Astrocyte (in vitro differentiated cells and primary cell): ENCODE data around the gene DDX47. TPM values are rescaled to one million over a fixed set of nuclear protein-coding genes. Genes with fewer than 3 reads are reported as not detected.
"Not testable (repeated sequence)": the region's sequence is repeated elsewhere in the genome, so short reads cannot be mapped to it uniquely, and the experiment has no call there.

ENCODE experiments used
- DNase-seq: peaks from one replicate; pipeline ENCODE4 v3.0.0-alpha.2; 2010; ENCODE audit warnings: low read depth
- FAIRE-seq: peaks from 2 replicates; lab custom pipeline; 2011; peaks lifted over from hg19 to GRCh38; lab: Jason Lieb, UNC
- H2AFZ ChIP-seq: 2 replicates; pipeline ENCODE4 v1.6.0; 2012; ENCODE audit warnings: low read depth, low read length, inconsistent platforms
- H3K27ac ChIP-seq: 2 replicates; pipeline ENCODE4 v1.5.1; 2011; ENCODE audit warnings: low read depth, low read length, inconsistent platforms
- H3K27me3 ChIP-seq: 2 replicates; pipeline ENCODE4 v1.6.0; 2011; ENCODE audit warnings: low read length, inconsistent platforms; ENCODE audit not compliant: insufficient read depth
- H3K36me3 ChIP-seq: 2 replicates; pipeline ENCODE4 v1.5.1; 2011; ENCODE audit warnings: low read length, inconsistent platforms; ENCODE audit not compliant: insufficient read depth
- H3K4me1 ChIP-seq: 2 replicates; pipeline ENCODE4 v1.5.1; 2011; ENCODE audit warnings: low read length, inconsistent platforms; ENCODE audit not compliant: insufficient read depth
- H3K4me2 ChIP-seq: 2 replicates; pipeline ENCODE4 v1.6.0; 2012; ENCODE audit warnings: low read length, inconsistent platforms
- H3K4me3 ChIP-seq: 2 replicates; pipeline ENCODE4 v1.5.1; 2011; ENCODE audit warnings: low read depth, mild to moderate bottlenecking, low read length, inconsistent platforms; ENCODE audit not compliant: insufficient read depth
- H3K79me2 ChIP-seq: 2 replicates; pipeline ENCODE4 v1.6.0; 2012; ENCODE audit warnings: mild to moderate bottlenecking, low read length, inconsistent platforms; ENCODE audit not compliant: insufficient read depth
- H3K9ac ChIP-seq: 2 replicates; pipeline ENCODE4 v1.6.0; 2012; ENCODE audit warnings: mild to moderate bottlenecking, low read length, inconsistent platforms
- H3K9me3 ChIP-seq: 2 replicates; pipeline ENCODE4 v1.5.1; 2012; ENCODE audit warnings: low read depth, mild to moderate bottlenecking, low read length, inconsistent platforms; ENCODE audit not compliant: insufficient read depth
- H4K20me1 ChIP-seq: 2 replicates; pipeline ENCODE4 v1.6.0; 2012; ENCODE audit warnings: low read length, inconsistent platforms; ENCODE audit not compliant: insufficient read depth
- H3K27ac Mint-ChIP-seq: one replicate; pipeline ENCODE4 v1.8.0; 2021; ENCODE audit warnings: mild to moderate bottlenecking, mixed read lengths; ENCODE audit not compliant: unreplicated experiment
- H3K27me3 Mint-ChIP-seq: one replicate; pipeline ENCODE4 v1.8.0; 2021; ENCODE audit warnings: low read depth, mixed read lengths; ENCODE audit not compliant: unreplicated experiment
- H3K36me3 Mint-ChIP-seq: one replicate; pipeline ENCODE4 v1.8.0; 2021; ENCODE audit warnings: low read depth, mixed read lengths; ENCODE audit not compliant: unreplicated experiment
- H3K4me1 Mint-ChIP-seq: one replicate; pipeline ENCODE4 v1.8.0; 2021; ENCODE audit warnings: low read depth, mixed read lengths; ENCODE audit not compliant: unreplicated experiment
- H3K4me3 Mint-ChIP-seq: one replicate; pipeline ENCODE4 v1.8.0; 2021; ENCODE audit warnings: mild to moderate bottlenecking, moderate library complexity, mixed read lengths; ENCODE audit not compliant: unreplicated experiment
- H3K9me3 Mint-ChIP-seq: one replicate; pipeline ENCODE4 v1.8.0; 2021; ENCODE audit warnings: mild to moderate bottlenecking, mixed read lengths; ENCODE audit not compliant: unreplicated experiment
- EZH2 ChIP-seq: IDR thresholded peaks from 2 replicates; pipeline ENCODE4 v1.6.1; 2012; ENCODE audit warnings: mild to moderate bottlenecking, low read length, inconsistent platforms; ENCODE audit not compliant: insufficient read depth
- total RNA-seq: library from RNA; stranded (reverse); gene quantifications from 2 replicates; pipeline ENCODE4 v1.2.1, GENCODE V29; 2021
- TF ChIP-seq, protein P1 (sequence below): IDR thresholded peaks from 2 replicates; pipeline ENCODE4 v1.5.1; 2011; ENCODE audit warnings: low read depth, mild to moderate bottlenecking, inconsistent platforms, low read length, moderate library complexity; ENCODE audit not compliant: insufficient read depth

DDX47 gene
- total RNA-seq, 1 donor from 2014 or later: 62.1 TPM

DNA sequence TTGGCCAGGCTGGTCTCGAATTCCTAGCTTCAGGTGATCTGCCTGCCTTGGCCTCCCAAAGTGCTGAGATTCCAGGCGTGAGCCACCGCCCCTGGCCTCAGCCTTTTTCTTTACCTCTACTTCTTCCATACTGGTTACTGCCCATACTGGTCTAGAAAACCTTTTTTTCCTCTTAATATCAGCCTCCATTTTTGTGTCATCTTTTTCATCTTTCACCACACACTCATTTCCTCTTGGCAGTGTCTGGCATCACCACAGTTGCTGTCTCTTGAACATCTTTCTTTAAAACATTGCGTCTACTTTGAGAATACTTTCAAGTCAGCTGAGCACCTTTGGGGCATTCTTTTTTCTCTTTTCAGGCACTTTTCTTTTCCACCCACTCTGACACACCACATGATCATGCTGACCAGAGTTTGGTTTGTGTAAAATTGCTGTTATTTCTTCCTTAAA is 32.7 kb downstream of the DDX47 start:
- Mint-ChIP-seq H3K4me1 (peaks cover 1% of the 10 kb centered on the region), H3K36me3 (peaks cover 4% of the 10 kb centered on the region), H3K9me3 (peaks cover 4% of the 10 kb centered on the region), H3K4me3 (no peak overlapping the region), H3K27ac (peak overlapping the region; percentile 23), H3K27me3 (no peaks in the 10 kb centered on the region)
- DNase-seq (no peak), FAIRE-seq (no peak)
- H3K4me3 ChIP-seq: no peak overlapping the region
- H3K4me1 ChIP-seq: no peaks in the 10 kb centered on the region
- H3K27me3 ChIP-seq: no peaks in the 10 kb centered on the region
- H3K4me2 ChIP-seq: no peak overlapping the region
- H3K79me2 ChIP-seq: no peaks in the 10 kb centered on the region
- peaks cover 2% of the 10 kb centered on the region for H3K36me3 ChIP-seq
- no peaks in the 10 kb centered on the region for H4K20me1 ChIP-seq
- H3K9ac ChIP-seq: no peak overlapping the region
- no peak overlapping the region for H3K27ac ChIP-seq
- no peak overlapping the region for H2AFZ ChIP-seq
- H3K9me3 ChIP-seq: no peaks in the 10 kb centered on the region
- TF ChIP-seq, protein P1, sequence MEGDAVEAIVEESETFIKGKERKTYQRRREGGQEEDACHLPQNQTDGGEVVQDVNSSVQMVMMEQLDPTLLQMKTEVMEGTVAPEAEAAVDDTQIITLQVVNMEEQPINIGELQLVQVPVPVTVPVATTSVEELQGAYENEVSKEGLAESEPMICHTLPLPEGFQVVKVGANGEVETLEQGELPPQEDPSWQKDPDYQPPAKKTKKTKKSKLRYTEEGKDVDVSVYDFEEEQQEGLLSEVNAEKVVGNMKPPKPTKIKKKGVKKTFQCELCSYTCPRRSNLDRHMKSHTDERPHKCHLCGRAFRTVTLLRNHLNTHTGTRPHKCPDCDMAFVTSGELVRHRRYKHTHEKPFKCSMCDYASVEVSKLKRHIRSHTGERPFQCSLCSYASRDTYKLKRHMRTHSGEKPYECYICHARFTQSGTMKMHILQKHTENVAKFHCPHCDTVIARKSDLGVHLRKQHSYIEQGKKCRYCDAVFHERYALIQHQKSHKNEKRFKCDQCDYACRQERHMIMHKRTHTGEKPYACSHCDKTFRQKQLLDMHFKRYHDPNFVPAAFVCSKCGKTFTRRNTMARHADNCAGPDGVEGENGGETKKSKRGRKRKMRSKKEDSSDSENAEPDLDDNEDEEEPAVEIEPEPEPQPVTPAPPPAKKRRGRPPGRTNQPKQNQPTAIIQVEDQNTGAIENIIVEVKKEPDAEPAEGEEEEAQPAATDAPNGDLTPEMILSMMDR: no peak
- TF ChIP-seq EZH2: no peak

DNA sequence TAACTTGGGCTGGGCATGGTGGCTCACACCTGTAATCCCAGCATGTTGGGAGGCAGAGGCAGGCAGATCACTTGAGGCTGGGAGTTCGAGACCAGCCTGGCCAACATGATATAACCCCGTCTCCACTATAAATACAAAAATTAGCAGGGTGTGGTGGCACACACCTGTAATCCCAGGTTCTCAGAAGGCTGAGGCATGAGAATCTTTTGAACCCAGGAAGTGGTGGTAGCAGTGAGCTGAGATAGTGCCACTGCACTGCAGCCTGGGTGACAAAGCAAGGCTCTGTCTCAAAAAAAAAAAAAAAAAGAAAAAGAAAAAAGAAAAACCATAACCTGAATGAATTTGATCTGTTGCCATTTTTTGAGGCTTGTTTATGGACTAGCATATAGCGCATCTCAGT is 33.6 kb downstream of the DDX47 start:
- H3K27me3 Mint-ChIP-seq, DNase-seq, H3K4me3 Mint-ChIP-seq, H3K4me1 ChIP-seq, H2AFZ ChIP-seq, H3K36me3 ChIP-seq, H3K4me1 Mint-ChIP-seq, H3K9me3 Mint-ChIP-seq, H3K9me3 ChIP-seq, FAIRE-seq, H3K36me3 Mint-ChIP-seq, H4K20me1 ChIP-seq, H3K9ac ChIP-seq, H3K27ac ChIP-seq, H3K79me2 ChIP-seq, H3K4me3 ChIP-seq, H3K4me2 ChIP-seq, H3K27me3 ChIP-seq, H3K27ac Mint-ChIP-seq: not testable (repeated sequence)

DNA sequence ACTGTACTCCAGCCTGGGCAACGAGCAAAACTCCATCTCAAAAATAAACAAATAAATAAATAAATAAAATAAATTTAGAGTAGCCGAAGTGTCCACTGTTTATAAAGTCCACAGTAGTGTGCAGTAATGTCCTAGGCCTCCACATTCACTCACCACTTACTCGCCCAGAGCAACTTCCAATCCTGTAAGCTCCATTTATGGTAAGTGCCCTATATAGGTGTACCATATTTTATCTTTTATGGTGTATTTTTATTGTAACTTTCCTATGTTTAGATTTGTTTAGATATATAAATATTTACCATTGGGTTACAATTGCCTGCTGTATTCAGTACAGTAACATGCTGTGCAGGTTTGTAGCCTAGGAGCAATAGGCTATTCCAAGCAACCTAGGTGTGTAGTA is 40.3 kb downstream of the DDX47 start:
- no peak for DNase-seq
- TF ChIP-seq, protein P1: no peak
- no peak for TF ChIP-seq EZH2
- H3K4me3 ChIP-seq: no peak overlapping the region
- no peaks in the 10 kb centered on the region for H3K79me2 ChIP-seq
- H3K36me3 Mint-ChIP-seq: peaks cover 7% of the 10 kb centered on the region
- H3K27ac Mint-ChIP-seq: no peak overlapping the region
- H3K9me3 Mint-ChIP-seq: peaks cover 4% of the 10 kb centered on the region
- H3K36me3 ChIP-seq: no peaks in the 10 kb centered on the region
- H3K9me3 ChIP-seq: no peaks in the 10 kb centered on the region
- no peaks in the 10 kb centered on the region for H3K27me3 Mint-ChIP-seq
- H2AFZ ChIP-seq: no peak overlapping the region
- no peak for FAIRE-seq
- no peaks in the 10 kb centered on the region for H3K4me1 ChIP-seq
- no peak overlapping the region for H3K9ac ChIP-seq
- no peak overlapping the region for H3K27ac ChIP-seq
- no peak overlapping the region for H3K4me2 ChIP-seq
- H3K4me1 Mint-ChIP-seq: no peaks in the 10 kb centered on the region
- no peak overlapping the region for H3K4me3 Mint-ChIP-seq
- no peaks in the 10 kb centered on the region for H4K20me1 ChIP-seq
- no peaks in the 10 kb centered on the region for H3K27me3 ChIP-seq
